IPS-18a (cell line): Measurements from ENCODE around the gene TIAM1.
A peak's percentile ranks its signal among the peaks of the same experiment; 100 is the strongest.

Experiments used
- H3K27ac ChIP-seq: one replicate; pipeline ENCODE4 v1.5.1; 2013; ENCODE audit warnings: low read length
- H3K27me3 ChIP-seq: one replicate; pipeline ENCODE4 v1.6.1; 2013; ENCODE audit warnings: mild to moderate bottlenecking, low read length; ENCODE audit not compliant: control insufficient read depth, insufficient read depth
- H3K36me3 ChIP-seq: one replicate; pipeline ENCODE4 v1.6.1; 2013; ENCODE audit warnings: low read depth, low read length; ENCODE audit not compliant: control insufficient read depth
- H3K4me1 ChIP-seq: one replicate; pipeline ENCODE4 v1.6.1; 2013; ENCODE audit warnings: low read depth, low read length; ENCODE audit not compliant: control insufficient read depth
- H3K4me3 ChIP-seq: one replicate; pipeline ENCODE4 v1.5.1; 2013; ENCODE audit warnings: low read length
- H3K9ac ChIP-seq: one replicate; pipeline ENCODE4 v1.6.1; 2013; ENCODE audit warnings: mild to moderate bottlenecking, low read length, moderate library complexity
- H3K9me3 ChIP-seq: one replicate; pipeline ENCODE4 v1.6.1; 2013; ENCODE audit warnings: low read depth, low read length; ENCODE audit not compliant: control insufficient read depth

The TIAM1 gene

DNA sequence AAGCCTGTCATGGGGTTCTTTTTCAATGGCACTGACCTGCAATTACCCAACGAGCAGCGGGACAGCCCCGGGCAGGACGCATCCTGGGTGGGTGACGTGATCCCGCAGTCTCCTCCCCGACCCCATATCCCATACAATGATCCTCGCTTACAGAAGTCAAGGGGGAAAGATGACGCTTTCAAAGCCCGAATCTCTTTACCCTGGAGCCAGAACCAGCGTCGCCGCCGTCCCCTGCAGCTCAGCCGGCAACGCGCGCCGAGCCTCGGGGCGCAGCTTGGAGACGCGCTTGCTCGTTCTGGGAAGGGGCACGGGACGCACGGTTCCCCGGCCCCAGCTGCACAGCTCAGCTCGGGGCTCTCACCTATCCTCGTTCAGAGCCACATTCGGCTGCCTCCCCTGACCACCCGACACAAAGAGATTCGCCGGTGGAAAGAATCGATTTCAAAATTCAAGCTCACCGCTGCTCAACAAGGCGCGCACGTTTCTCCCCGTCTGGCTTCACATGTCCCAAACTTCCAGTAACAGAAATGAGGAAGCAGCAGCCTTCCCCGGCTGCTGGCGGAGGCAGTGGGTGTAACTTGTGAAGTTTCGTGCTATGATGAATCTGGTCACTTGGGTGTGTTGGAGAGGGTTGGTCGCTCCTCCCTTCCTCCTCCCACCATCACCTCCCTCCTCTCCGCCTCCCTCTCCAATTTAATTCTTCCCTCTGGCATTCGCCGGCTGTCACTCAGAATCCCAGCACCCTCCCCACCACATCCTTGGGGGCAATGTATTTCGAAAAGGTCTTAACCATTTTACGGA, at the start of gene TIAM1:
TIAM1 (minus strand) TSS at position 582 of the 801 bp plus-strand sequence. CDS start 77,289 bp downstream, outside the sequence.
- Histone ChIP-seq H3K36me3 (no peaks in the 10 kb centered on the region), H3K9me3 (no peaks in the 10 kb centered on the region), H3K27me3 (peaks cover 12% of the 10 kb centered on the region), H3K4me3 (peak within 1 kb of the TSS; percentile 85), H3K4me1 (peaks cover 22% of the 10 kb centered on the region), H3K9ac (peak within 1 kb of the TSS; percentile 85), H3K27ac (peak within 1 kb of the TSS; percentile 48)

- Histone ChIP-seq H3K27me3 (no peaks in the 10 kb centered on the region), H3K9ac (no peak overlapping the region), H3K4me3 (no peak overlapping the region), H3K9me3 (no peaks in the 10 kb centered on the region), H3K27ac (no peak overlapping the region), H3K4me1 (peaks cover 11% of the 10 kb centered on the region), H3K36me3 (no peaks in the 10 kb centered on the region)
Measured at GRCh38 chr21:31387560-31388186, 43.6 kb upstream of the TIAM1 start.

DNA sequence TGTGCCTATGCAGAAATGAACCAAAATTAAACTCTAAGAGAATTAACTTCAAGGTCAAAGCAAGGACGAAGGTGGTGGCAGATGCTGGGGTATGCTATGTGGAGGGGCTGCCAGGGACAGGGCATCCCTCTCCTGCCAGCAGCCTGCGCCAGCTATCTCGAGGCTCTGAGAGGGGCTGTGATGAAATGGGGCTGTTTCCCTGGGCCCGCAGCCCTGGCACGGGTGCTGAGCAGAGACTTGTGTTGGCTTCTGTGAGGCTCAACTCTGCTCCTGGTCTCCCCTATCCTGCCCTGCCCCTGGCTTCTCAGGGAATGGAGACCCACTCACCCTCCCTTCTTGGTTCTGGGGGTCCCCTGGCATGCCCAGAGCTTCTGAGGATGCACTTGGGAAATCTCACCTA, 41.9 kb upstream of the TIAM1 start:
- H3K9me3 ChIP-seq: no peaks in the 10 kb centered on the region
- H3K4me1 ChIP-seq: peaks cover 11% of the 10 kb centered on the region
- no peaks in the 10 kb centered on the region for H3K27me3 ChIP-seq
- H3K36me3 ChIP-seq: no peaks in the 10 kb centered on the region
- H3K4me3 ChIP-seq: no peak overlapping the region
- H3K27ac ChIP-seq: no peak overlapping the region
- H3K9ac ChIP-seq: no peak overlapping the region

DNA sequence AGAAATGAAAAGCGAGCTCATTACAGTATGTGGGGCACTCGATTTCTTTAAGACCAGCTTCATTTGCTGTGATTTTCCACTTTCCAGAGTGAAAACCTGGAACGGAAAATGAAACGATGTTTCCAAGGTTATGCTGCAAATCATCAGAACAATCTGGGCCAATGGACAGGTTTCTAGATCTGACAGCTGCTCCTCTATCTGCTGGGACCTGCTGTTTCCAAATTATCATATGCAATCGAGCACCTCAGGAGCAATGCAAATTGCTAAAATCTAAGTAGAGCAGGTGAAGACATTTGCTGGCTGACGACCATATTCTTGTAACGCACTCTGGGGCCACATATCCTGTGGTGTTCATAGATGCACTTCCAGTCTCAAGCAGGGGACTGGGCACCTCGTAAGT, 39.7 kb upstream of the TIAM1 start:
- Histone ChIP-seq H3K9me3 (no peaks in the 10 kb centered on the region), H3K27ac (no peak overlapping the region), H3K4me3 (no peak overlapping the region), H3K9ac (no peak overlapping the region), H3K27me3 (no peaks in the 10 kb centered on the region), H3K36me3 (no peaks in the 10 kb centered on the region), H3K4me1 (peaks cover 11% of the 10 kb centered on the region)

DNA sequence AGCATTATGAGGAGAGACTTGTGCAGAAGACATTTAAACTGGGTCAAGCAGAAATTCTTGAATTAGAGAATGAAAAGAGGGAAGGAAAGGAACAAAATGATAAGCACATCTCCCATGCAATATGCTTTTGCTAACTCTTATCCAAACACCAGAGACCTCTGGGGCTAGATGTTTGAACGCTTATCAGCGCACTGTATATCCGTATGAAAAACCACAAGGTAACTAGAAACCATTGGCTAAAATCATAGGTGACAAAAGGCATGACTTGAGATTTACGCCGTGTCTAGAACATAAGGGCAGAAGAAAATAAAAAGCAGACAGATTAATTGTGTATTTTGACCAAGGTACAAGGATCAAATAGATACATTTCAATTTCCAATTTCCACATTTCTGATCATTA, 38.0 kb upstream of the TIAM1 start:
- H3K9me3 ChIP-seq: no peaks in the 10 kb centered on the region
- no peak overlapping the region for H3K27ac ChIP-seq
- H3K36me3 ChIP-seq: no peaks in the 10 kb centered on the region
- H3K9ac ChIP-seq: no peak overlapping the region
- peaks cover 11% of the 10 kb centered on the region for H3K4me1 ChIP-seq
- no peaks in the 10 kb centered on the region for H3K27me3 ChIP-seq
- no peak overlapping the region for H3K4me3 ChIP-seq

GRCh38 chr21:31376301-31376700, 32.2 kb upstream of the TIAM1 start:
- H3K27ac ChIP-seq: no peak overlapping the region
- H3K4me1 ChIP-seq: peaks cover 3% of the 10 kb centered on the region
- H3K9me3 ChIP-seq: no peaks in the 10 kb centered on the region
- no peaks in the 10 kb centered on the region for H3K36me3 ChIP-seq
- no peak overlapping the region for H3K9ac ChIP-seq
- no peak overlapping the region for H3K4me3 ChIP-seq
- H3K27me3 ChIP-seq: no peaks in the 10 kb centered on the region

DNA sequence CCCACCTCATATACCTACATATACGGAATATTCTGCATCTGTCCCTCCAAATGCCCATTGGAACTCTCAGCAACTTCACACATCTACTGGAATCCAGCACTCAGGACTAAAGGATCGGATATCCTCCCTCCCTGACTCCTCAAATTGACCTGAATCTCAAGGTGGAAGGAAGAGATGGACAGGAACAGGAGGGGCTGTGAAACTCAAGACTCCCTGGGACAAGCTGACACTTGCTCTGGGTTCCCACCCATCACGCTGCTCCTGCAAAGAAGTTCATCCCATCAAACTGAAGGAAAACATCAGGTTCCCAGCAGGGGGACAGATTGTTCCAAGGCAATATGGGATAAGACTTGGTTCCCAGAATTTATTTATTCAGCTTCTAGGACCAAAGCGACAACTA, 30.3 kb upstream of the TIAM1 start:
- Histone ChIP-seq H3K9me3 (no peaks in the 10 kb centered on the region), H3K4me3 (no peak overlapping the region), H3K27me3 (no peaks in the 10 kb centered on the region), H3K27ac (no peak overlapping the region), H3K9ac (no peak overlapping the region), H3K4me1 (peaks cover 3% of the 10 kb centered on the region), H3K36me3 (no peaks in the 10 kb centered on the region)

- H3K9me3 ChIP-seq: no peaks in the 10 kb centered on the region
- H3K4me1 ChIP-seq: peaks cover 3% of the 10 kb centered on the region
- H3K9ac ChIP-seq: no peak overlapping the region
- H3K27me3 ChIP-seq: no peaks in the 10 kb centered on the region
- no peak overlapping the region for H3K27ac ChIP-seq
- no peaks in the 10 kb centered on the region for H3K36me3 ChIP-seq
- no peak overlapping the region for H3K4me3 ChIP-seq
Measured at GRCh38 chr21:31372471-31372765, 28.4 kb upstream of the TIAM1 start.

GRCh38 chr21:31371715-31372470, 27.8 kb upstream of the TIAM1 start:
- H3K9me3 ChIP-seq: no peaks in the 10 kb centered on the region
- no peaks in the 10 kb centered on the region for H3K36me3 ChIP-seq
- H3K4me3 ChIP-seq: no peak overlapping the region
- no peak overlapping the region for H3K9ac ChIP-seq
- H3K27ac ChIP-seq: no peak overlapping the region
- peaks cover 6% of the 10 kb centered on the region for H3K4me1 ChIP-seq
- H3K27me3 ChIP-seq: no peaks in the 10 kb centered on the region

DNA sequence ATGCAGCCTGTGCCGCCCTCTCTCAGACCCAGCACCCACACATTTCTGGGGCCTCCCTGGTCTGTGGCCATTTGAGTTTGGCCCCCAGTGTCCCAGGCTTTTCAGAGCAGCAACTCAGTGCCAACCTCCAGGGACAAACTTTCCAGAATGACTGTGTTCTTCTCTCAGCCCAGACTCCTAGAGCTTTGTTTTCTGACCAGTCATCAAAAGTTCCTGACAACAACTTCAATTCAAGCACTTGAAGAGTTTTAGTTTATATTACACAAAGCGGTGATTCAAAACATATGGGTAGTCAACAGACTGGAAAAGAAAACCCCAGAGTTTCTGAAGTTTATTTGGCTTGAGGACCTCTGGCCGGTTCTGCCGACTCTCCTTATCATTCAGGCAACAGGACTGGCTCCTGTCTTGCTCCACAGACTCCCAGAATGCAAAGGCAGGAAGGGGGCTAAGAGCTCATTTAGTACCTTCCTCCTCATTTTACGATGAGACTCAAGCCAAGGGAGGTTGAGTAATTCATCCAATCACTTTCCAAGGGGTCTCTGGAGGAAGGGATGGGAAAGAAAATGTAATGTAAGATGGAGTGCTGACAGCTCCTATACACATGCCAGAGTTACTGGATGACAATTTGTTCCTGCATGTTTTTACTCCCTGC, 27.0 kb upstream of the TIAM1 start:
- Histone ChIP-seq H3K9ac (no peak overlapping the region), H3K4me1 (peaks cover 6% of the 10 kb centered on the region)

DNA sequence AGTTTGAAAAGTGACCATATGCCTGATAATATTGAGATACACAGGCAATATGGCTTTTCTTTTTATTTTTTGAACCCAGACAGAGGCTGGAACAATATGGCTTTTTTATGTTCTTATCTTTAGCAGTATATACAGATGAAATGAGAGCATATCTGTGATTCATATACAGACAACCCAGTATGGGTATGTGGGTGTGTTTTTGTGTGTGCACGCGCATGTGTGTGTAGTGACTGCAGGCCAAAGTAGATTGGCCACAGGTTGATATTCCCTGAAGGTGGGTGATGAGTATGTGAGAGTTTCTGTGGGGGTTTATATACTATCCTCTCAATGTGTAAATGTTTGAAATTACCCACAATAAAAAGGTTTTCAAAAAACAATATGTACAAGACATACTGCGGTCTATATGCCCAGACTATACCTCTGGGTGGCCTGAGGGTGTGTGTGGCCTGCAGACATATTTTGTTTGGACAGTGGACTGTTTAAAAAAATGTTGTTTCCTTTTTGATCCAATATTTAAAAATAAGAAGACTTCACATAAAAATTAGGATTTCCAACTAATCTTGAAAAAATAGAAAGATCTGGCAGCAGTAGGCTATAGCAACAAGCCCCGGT, 26.3 kb upstream of the TIAM1 start:
- H3K4me1 ChIP-seq: peaks cover 6% of the 10 kb centered on the region

More for the DNA sequence above, 27.0 kb upstream of the TIAM1 start:
- Histone ChIP-seq H3K27ac (no peak overlapping the region), H3K4me3 (no peak overlapping the region), H3K36me3 (no peaks in the 10 kb centered on the region), H3K27me3 (no peaks in the 10 kb centered on the region), H3K9me3 (no peaks in the 10 kb centered on the region)

More for the DNA sequence above, 26.3 kb upstream of the TIAM1 start:
- Histone ChIP-seq H3K4me3 (no peak overlapping the region), H3K9me3 (no peaks in the 10 kb centered on the region), H3K9ac (no peak overlapping the region), H3K27ac (no peak overlapping the region), H3K36me3 (no peaks in the 10 kb centered on the region), H3K27me3 (no peaks in the 10 kb centered on the region)
